Adipose tissue (tissue), 3 donors: ENCODE measurements around the gene KCNJ5. TPM values are rescaled to one million over a fixed set of nuclear protein-coding genes. Genes with fewer than 3 reads are reported as not detected.

ENCODE experiments used
- H3K27ac ChIP-seq: one replicate; pipeline ENCODE4 v1.5.1; 2013; ENCODE audit warnings: low read depth, low read length
- WGBS, 3 donors: extraction: QIAGEN DNeasy Blood & Tissue Kit; methylation state at CpG; one replicate each; pipeline ENCODE4 v1.1.7; 2013; 5-methylcytosine and 5-hydroxymethylcytosine counted together
- polyA plus RNA-seq, 3 donors: library from polyadenylated mRNA; stranded (reverse); fragments of 200-250 nt; gene quantifications; one replicate each; pipeline ENCODE4 v1.2.3, GENCODE V29; 2013
- donor health status: healthy with polysubstance abuse.
- donor health status: Bipolar disorder and iron deficiency.
- donor health status: healthy.

KCNJ5 gene
- polyA plus RNA-seq, 3 donors: 0.34 to 0.90 (median 0.48) TPM

GRCh38 chr11:128962896-128963295 is 71.7 kb downstream of the KCNJ5 start:
- WGBS, 3 donors: 89 to 96% (median 92%) methylated on average over 5 of the region's 5 CpGs

GRCh38 chr11:128963744-128964325 is 72.7 kb downstream of the KCNJ5 start:
- no peak overlapping the region for H3K27ac ChIP-seq
- 80 to 86% (median 85%) methylated on average over 3 of the region's 3 CpGs for WGBS, 3 donors

More at GRCh38 chr11:128962896-128963295, 71.7 kb downstream of the KCNJ5 start:
- H3K27ac ChIP-seq: no peak overlapping the region

GRCh38 chr11:128964463-128964930 is 73.3 kb downstream of the KCNJ5 start:
- H3K27ac ChIP-seq: no peak overlapping the region
- WGBS, 3 donors: 67 to 86% (median 69%) methylated on average over 7 of the region's 7 CpGs

- 42 to 50% (median 49%) methylated on average over 4 of the region's 4 CpGs for WGBS, 3 donors
- no peak overlapping the region for H3K27ac ChIP-seq
These were observed 74.3 kb downstream of the KCNJ5 start for GRCh38 chr11:128965485-128965884.

GRCh38 chr11:128967578-128967977 is 76.4 kb downstream of the KCNJ5 start:
- 83 to 87% (median 83%) methylated on average over 6 of the region's 6 CpGs for WGBS, 3 donors
- H3K27ac ChIP-seq: no peak overlapping the region

- no peak overlapping the region for H3K27ac ChIP-seq
- WGBS, 3 donors: 89 to 98% (median 94%) methylated on average over 9 of the region's 9 CpGs
These were observed 77.8 kb downstream of the KCNJ5 start for GRCh38 chr11:128968916-128969315.

Other genes starting within 250 kb of the KCNJ5 start
- gene FLI1, start 197.3 kb upstream of the KCNJ5 start, polyA plus RNA-seq: 10 to 100 TPM in 2 of 3 donors, 1 to 10 TPM in 1; 2.5 to 16.1 (median 14.5) TPM
- gene KCNJ1, start 24.1 kb upstream of the KCNJ5 start, polyA plus RNA-seq: under 1 TPM in 1 of 3 donors, not detected in 2; 0.01 TPM
- under 1 TPM in 2 of 3 donors, not detected in 1; 0.07 to 0.18 TPM for gene TP53AIP1, start 51.5 kb downstream of the KCNJ5 start, polyA plus RNA-seq